Tibial artery (tissue), 4 donors: ENCODE measurements around the gene ASXL2.

Experiments
- DNase-seq, 2 donors: peaks; one replicate each; pipeline ENCODE4 v3.0.0-alpha.2; 2019
- H3K27ac ChIP-seq, 2 donors: fragments of 200-600 bp; sonication (generic) in 1 of 2; 1 replicate in 1 of 2; 2 replicates in 1 of 2; pipeline ENCODE4 v1.5.1; 2018 to 2019; ENCODE audit warnings: mild to moderate bottlenecking in 1 of 2
- H3K27me3 ChIP-seq, 2 donors: fragments of 200-600 bp; sonication (generic) in 1 of 2; one replicate each; pipeline versions ENCODE4 v1.5.1 to v1.6.0; 2016 to 2019
- H3K36me3 ChIP-seq, 3 donors: fragments of 200-600 bp; sonication (generic) in 2 of 3; one replicate each; pipeline ENCODE4 v1.5.1; 2016 to 2019; ENCODE audit warnings: mild to moderate bottlenecking in 2 of 3
- H3K4me1 ChIP-seq, 4 donors: fragments of 200-600 bp; sonication (generic) in 2 of 4; 1 replicate in 3 of 4; 2 replicates in 1 of 4; pipeline ENCODE4 v1.5.1; 2016 to 2019
- H3K4me3 ChIP-seq, 2 donors: fragments of 200-600 bp; sonication (generic) in 1 of 2; 1 replicate in 1 of 2; 2 replicates in 1 of 2; pipeline ENCODE4 v1.5.1; 2018 to 2019; ENCODE audit warnings: mild to moderate bottlenecking in 2 of 2
- H3K9me3 ChIP-seq, 3 donors: fragments of 200-600 bp; sonication (generic) in 1 of 3; one replicate each; pipeline ENCODE4 v1.5.1; 2016 to 2019
- CTCF ChIP-seq, 2 experiments: fragments of 200-600 bp in 1 of 2; fragments of 450-650 bp in 1 of 2; IDR thresholded peaks; one replicate each; pipeline ENCODE4 v1.5.1; 2017 to 2019; ENCODE audit warnings: antibody characterized with exemption in 2 of 2, mild to moderate bottlenecking in 1 of 2, moderate library complexity in 1 of 2
- intact Hi-C: fragments of 100-400 bp; cut with DNase I; formaldehyde crosslinking; loops from one replicate; pipeline ENCODE4 v1.15.0; 2023; ENCODE audit warnings: low total_unique reads

Gene ASXL2

GRCh38 chr2:25879133-25879730 lies 945 bp upstream of the ASXL2 start:
- no peak for TF ChIP-seq CTCF (IDR thresholded peaks at IDR 0.05)
- Histone ChIP-seq H3K4me3 (peak overlapping the region; percentile 80 to 89), H3K9me3 (no peaks in the 10 kb centered on the region), H3K27me3 (peaks cover 0 to 6% of the 10 kb centered on the region in 2 donors), H3K36me3 (peaks cover 0 to 6% (median 0%) of the 10 kb centered on the region in 3 donors), H3K27ac (peak overlapping the region; percentile 88 to 94), H3K4me1 (peaks cover 0 to 21% (median 6%) of the 10 kb centered on the region in 4 donors)
- no peak for DNase-seq
- intact Hi-C loops, result loop anchor here (5.0 kb wide), 1 partner anchor 153 kb away; the partner anchor contains the start of gene RAB10

GRCh38 chr2:25877431-25878360 lies 591 bp downstream of the ASXL2 start:
- Histone ChIP-seq H3K27ac (peak overlapping the region; percentile 88 to 94), H3K9me3 (no peaks in the 10 kb centered on the region), H3K4me1 (peaks cover 0 to 21% (median 7%) of the 10 kb centered on the region in 4 donors), H3K4me3 (peak overlapping the region; percentile 80 to 89), H3K36me3 (peaks cover 0 to 11% (median 0%) of the 10 kb centered on the region in 3 donors), H3K27me3 (no peaks in the 10 kb centered on the region)
- DNase-seq, result peak; percentile 34 to 70
- no peak for TF ChIP-seq CTCF (IDR thresholded peaks at IDR 0.05)
- intact Hi-C loops, result loop anchor here (5.0 kb wide), 1 partner anchor 155 kb away; the partner anchor contains the start of gene RAB10

GRCh38 chr2:25872134-25872533 lies 6.2 kb downstream of the ASXL2 start:
- Histone ChIP-seq H3K27ac (no peak overlapping the region), H3K4me1 (peaks cover 0 to 16% (median 5%) of the 10 kb centered on the region in 4 donors), H3K36me3 (peaks cover 2 to 31% (median 5%) of the 10 kb centered on the region in 3 donors), H3K9me3 (no peaks in the 10 kb centered on the region), H3K4me3 (no peak overlapping the region), H3K27me3 (no peaks in the 10 kb centered on the region)
- intact Hi-C loops, result no loop called here
- no peak for TF ChIP-seq CTCF (IDR thresholded peaks at IDR 0.05)
- DNase-seq, result no peak

- no peak for TF ChIP-seq CTCF (IDR thresholded peaks at IDR 0.05)
- Histone ChIP-seq H3K27me3 (no peaks in the 10 kb centered on the region), H3K4me3 (no peak overlapping the region), H3K36me3 (peaks cover 2 to 21% (median 5%) of the 10 kb centered on the region in 3 donors), H3K27ac (no peak overlapping the region), H3K4me1 (peaks cover 0 to 3% (median 0%) of the 10 kb centered on the region in 4 donors), H3K9me3 (no peaks in the 10 kb centered on the region)
- DNase-seq, result no peak
- intact Hi-C loops, result no loop called here
Observed at GRCh38 chr2:25867396-25868003, 10.8 kb downstream of the ASXL2 start.

GRCh38 chr2:25856377-25856776 lies 21.9 kb downstream of the ASXL2 start:
- H3K4me3 ChIP-seq, result no peak overlapping the region
- peaks cover 0 to 13% (median 4%) of the 10 kb centered on the region in 4 donors for H3K4me1 ChIP-seq
- intact Hi-C loops, result no loop called here
- no peak overlapping the region for H3K27ac ChIP-seq
- H3K36me3 ChIP-seq, result no peaks in the 10 kb centered on the region
- no peak for TF ChIP-seq CTCF (IDR thresholded peaks at IDR 0.05)
- no peaks in the 10 kb centered on the region for H3K27me3 ChIP-seq
- DNase-seq, result no peak
- no peaks in the 10 kb centered on the region for H3K9me3 ChIP-seq
